ENCODE measurements around the gene PASK.

The PASK gene

GRCh38 chr2:241146286-241146685 lies 3.0 kb downstream of the PASK start:
- DNase-seq (ENCODE audit: low spot score), result no peak

DNA sequence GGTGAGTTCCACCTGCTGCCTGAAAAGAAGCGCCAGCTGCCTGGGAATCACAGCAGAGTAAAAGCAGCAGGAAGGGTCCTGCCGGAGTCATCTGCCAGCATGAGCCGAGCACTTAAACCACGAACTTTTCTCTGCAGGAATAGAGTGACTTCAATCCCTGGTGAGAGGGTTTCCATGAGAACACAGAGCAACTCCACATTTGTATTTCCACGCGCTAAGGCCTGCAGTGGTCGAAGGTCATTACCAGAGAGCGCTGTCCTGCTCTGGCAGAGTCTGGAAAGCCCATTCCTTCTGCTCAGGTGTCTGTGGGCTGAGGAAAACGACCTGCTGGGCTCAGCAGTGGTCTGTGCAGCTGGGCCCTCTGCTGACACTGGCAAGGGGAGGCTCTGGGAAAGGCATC lies 6.7 kb downstream of the PASK start:
- DNase-seq (ENCODE audit: low spot score), result no peak

GRCh38 chr2:241142063-241142462 lies 7.2 kb downstream of the PASK start:
- no peak for DNase-seq (ENCODE audit: low spot score)

- DNase-seq (ENCODE audit: low spot score), result no peak
Observed at GRCh38 chr2:241141214-241141770, 8.0 kb downstream of the PASK start.

DNA sequence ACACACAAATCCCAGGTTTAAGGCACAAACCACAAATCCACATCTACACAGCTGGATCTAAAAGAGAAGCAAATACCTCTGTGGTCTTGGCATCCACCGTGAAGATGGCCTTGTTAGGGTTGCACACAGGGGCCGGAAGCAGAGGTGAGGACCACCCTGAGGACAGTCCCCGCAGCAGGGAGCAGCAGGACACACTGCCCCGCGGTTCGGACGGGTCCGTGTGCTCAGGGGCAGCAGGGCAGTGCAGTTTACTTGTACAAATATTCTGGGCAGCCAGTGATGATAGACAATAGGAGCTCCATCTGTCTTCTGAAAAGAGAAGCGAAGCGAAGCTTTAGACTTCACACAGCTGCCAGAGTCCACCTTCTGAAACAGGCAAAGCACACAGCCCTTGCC lies 8.8 kb downstream of the PASK start:
- DNase-seq (ENCODE audit: low spot score), result no peak

DNA sequence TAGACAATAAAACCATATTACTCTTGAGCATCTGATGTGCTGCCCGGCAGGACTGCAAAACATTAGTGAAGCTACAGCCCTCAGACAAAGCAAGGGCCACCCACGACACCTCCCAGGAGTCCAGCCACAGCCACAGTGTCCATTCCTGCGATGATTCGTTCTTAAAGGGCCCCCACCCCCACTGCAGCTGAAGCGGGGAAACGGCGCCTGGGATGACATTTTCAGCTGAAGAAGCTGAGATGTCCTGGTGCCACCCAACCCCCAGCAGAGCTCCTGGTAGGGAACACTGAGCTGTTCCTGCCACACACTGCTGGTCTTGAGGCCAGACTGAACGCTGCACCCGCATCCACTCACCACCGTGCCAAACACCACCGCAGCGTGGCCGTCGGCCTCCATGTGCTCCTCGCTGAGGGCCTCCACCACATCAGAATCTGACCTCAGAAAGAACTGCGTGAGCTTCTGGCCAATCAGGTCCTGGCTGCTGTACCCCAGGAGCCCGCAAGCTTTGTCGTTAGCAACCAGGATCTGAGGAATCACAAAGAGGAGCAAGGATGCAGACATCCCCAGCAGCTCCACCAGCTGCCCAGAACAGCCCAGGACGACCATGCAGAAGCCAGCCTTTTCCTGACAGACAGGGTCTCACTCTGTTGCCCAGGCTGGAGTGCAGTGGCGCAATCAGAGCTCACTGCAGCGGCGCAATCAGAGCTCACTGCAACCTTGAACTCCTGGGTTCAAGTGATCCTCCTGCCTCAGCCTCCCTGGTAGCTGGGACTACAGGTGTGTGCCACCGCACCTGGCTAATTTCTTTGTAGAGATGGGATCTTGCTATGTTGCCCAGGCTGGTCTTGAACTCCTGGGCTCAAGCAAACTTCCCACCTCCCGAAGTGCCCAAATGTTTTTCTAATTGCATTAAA lies 9.5 kb downstream of the PASK start:
- DNase-seq (ENCODE audit: low spot score), result no peak

GRCh38 chr2:241138471-241138870 lies 10.8 kb downstream of the PASK start:
- no peak for DNase-seq (ENCODE audit: low spot score)

DNA sequence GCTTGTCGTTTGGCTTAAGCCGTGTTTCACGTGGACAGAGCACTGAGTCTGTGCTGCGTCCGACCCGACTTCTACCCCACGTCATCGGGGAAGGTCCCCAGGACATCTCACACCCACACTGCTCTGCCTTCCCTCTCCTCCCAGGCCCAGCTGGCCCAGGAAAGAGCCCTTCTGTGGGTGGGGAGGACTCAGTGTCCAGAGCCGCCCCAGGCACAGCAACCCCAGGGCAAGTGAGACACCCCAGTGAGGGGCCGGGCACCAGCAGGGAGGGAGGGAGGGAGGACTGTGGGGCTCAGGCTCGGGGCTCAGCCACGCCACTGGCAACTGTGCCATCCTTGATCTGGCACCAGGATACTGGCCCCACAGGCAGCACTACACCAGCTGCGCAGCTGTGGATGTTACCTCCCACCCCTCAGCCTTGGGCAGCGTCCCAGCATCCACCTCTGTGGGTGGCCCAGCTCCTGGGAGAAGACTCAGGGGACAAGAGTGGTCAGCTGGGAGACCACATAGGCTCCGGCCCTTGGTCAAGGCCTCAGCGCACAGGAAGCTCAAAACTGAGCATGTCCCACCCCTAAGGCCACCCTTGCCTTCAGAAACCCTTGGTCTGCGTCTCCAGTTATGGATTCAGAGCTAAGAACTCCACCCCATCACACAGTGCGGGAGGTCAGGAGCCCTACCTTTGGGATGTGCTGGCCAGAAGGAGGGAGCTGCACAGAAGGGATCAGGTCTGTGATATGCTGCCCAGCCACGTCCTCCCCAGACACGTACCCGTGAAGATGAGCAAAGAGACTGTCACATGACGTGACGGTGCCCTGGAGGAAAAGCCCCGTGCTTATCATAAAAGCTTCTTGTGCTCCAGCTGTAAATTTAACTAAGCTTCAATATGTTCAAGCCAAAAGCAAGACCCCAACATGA lies 11.7 kb downstream of the PASK start:
- no peak for DNase-seq (ENCODE audit: low spot score)

- no peak for DNase-seq (ENCODE audit: low spot score)
Observed at GRCh38 chr2:241136661-241137260, 12.5 kb downstream of the PASK start.

DNA sequence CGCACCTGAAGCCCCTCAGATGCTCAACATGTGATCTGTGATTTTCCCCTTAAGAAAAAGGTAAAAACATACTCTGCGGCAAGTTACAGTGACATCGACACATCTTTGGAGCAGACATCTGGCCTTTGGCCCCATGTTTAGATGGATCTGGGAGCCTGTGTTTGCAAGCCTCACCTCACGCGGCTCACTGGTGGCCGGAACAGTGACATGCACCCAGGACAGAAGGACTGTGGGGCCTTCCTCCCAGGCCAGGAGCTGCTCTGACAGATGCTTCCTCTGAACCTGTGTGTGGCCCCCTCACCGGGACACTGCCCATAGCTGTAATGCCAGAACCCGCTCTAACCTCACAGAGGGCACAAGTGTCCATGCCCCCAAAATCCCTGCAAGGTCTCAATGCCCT lies 13.1 kb downstream of the PASK start:
- no peak for DNase-seq (ENCODE audit: low spot score)

GRCh38 chr2:241135737-241136136 lies 13.5 kb downstream of the PASK start:
- no peak for DNase-seq (ENCODE audit: low spot score)

GRCh38 chr2:241134711-241135110 lies 14.6 kb downstream of the PASK start:
- DNase-seq (ENCODE audit: low spot score), result no peak

DNA sequence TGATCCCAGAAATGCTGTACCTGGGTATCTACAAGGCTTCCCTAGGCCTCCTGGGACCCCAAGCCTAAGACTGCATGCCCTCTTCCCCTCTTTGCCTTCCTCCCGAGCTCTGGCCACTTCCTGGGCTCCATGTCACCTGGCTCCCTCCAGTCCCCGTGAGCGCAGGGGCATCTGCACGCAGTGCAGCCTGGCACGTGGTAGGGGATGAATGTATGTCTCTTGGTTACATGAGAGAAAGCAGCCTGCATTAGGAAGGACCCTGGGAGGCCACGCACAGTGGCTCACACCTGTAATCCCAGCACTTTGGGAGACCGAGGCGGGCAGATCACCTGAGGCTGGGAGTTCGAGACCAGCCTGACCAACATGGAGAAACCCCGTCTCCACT lies 15.8 kb downstream of the PASK start:
- no peak for DNase-seq (ENCODE audit: low spot score)

GRCh38 chr2:241132538-241133435 lies 16.5 kb downstream of the PASK start:
- no peak for DNase-seq (ENCODE audit: low spot score)

DNA sequence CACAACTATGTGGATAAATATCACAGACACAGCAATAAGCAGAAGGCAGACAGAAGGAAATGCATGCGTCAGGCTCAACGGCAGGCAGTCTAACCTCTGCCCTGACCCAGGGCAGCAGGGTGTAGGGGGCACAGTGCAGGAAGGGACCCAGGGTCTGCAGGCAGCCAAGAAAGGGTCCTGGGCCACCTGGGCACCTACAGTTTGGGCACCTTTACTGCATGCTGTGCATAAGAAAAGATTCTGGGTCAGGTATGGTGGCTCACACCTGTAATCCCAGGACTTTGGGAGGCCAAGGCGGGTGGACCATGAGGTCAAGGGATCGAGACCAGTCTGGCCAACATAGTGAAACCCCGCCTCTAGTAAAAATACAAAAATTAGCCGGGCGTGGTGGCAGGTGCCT lies 17.7 kb downstream of the PASK start:
- DNase-seq (ENCODE audit: low spot score), result no peak

DNA sequence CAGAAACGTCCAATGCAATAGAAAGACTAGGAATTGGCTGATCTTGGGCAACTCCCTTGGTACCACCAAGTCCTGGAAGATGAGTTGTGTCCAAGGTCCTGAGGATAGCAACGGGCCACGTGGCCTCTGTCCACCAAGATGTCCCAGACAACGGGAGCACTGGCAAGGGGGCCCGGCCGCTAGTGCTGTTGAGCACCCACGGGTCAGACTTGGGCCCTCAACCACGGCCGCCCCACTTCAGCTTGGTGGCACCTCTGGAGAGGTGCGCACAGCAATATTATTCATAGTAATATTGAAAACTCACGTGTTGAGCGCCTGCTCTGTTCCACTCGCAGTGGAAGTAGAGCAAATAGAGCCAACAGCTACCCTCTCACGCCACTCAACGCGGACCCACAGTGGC lies 19.0 kb downstream of the PASK start:
- no peak for DNase-seq (ENCODE audit: low spot score)

GRCh38 chr2:241129086-241129871 lies 20.0 kb downstream of the PASK start:
- DNase-seq (ENCODE audit: low spot score), result no peak

DNA sequence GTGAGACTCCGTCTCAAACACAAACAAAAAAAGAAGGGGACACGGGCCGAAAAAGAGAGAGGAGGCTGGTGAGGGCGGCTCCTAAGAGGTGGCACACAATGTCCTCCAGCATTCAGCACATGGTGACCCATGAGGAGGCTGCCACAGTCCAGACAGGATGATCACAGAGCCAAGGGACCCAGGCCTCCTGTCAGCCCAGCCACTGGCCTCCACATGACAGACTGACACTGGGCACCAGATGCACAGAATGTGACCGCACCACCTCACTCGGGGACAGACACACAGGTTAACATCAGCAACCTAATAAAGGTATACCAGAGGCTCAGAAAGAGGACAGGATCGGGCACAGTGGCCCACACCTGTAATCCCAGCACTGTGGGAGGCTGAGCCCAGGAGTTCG lies 21.0 kb downstream of the PASK start:
- no peak for DNase-seq (ENCODE audit: low spot score)

DNA sequence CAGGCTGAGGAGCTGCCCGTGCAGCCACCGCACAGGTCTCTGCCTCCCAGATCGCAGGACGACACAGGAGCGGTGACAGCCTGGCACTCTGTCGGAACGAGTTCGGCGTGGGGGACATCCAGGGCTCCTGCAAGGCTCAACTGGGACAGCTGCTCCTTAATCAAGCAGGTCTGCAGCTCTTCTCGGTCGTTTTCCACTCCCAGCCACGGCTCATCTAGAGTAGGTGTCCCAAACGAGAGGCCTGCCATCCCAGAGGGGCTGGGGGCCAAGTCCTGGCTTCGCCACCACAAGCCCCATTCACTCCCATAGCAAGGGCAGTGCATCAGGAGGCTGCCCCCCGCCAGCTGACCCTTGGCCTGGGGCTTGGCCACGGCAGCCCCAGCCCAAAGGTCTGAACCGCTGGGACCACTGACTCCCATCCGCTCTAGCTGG lies 22.5 kb downstream of the PASK start:
- DNase-seq (ENCODE audit: low spot score), result no peak

- DNase-seq (ENCODE audit: low spot score), result no peak
Observed at GRCh38 chr2:241126201-241126611, 23.1 kb downstream of the PASK start.
